ENCODE data around the gene GTF3C4. TPM values are rescaled to one million over a fixed set of nuclear protein-coding genes. Genes with fewer than 3 reads are reported as not detected.

GTF3C4 gene
- total RNA-seq, 1 experiment from 2014 or later: 25.1 TPM

GRCh38 chr9:132732326-132733259 is 62.3 kb downstream of the GTF3C4 start:
- H3K4me3 ChIP-seq (ENCODE audit: low read depth in 2 of 2, low read length in 2 of 2): no peak overlapping the region
- ChIA-PET POLR2A (no interaction called here), CTCF (no interaction called here)
- H3K27me3 ChIP-seq (ENCODE audit: control insufficient read depth, insufficient read depth, low read length): no peaks in the 10 kb centered on the region
- no peaks in the 10 kb centered on the region for H3K36me3 ChIP-seq (ENCODE audit: control insufficient read depth, insufficient read depth, low read length)
- TF ChIP-seq TCF7L2 (IDR thresholded peaks at IDR 0.05; ENCODE audit: low read depth, low read length) (no peak), CTCF (IDR thresholded peaks at IDR 0.05) (no peak), SIN3A (IDR thresholded peaks at IDR 0.05; ENCODE audit: borderline replicate concordance, insufficient read depth, low read depth, low read length) (no peak), REST (IDR thresholded peaks at IDR 0.05; ENCODE audit: insufficient read depth in 1 of 2, low read depth in 2 of 2, low read length in 1 of 2) (no peak), POLR2AphosphoS5 (IDR thresholded peaks at IDR 0.05; ENCODE audit: low read depth, low read length) (no peak)
- H3K9me3 ChIP-seq (ENCODE audit: control insufficient read depth, insufficient read depth, low read depth, low read length): no peaks in the 10 kb centered on the region
- DNase-seq (ENCODE audit: low read depth, low spot score) (no peak), ATAC-seq (no peak)
- intact Hi-C loops (cut with micrococcal nuclease; ENCODE audit: unreplicated experiment): no loop called here
- in situ Hi-C loops (cut with HindIII; ENCODE audit: low pct_unique_long_range_greater_than_20kb, low sequenced_read_pairs): no loop called here
- H3K27ac ChIP-seq (ENCODE audit: low read length): no peak overlapping the region
- no TSS peak for BruUV-seq (replicated peaks)
- no peaks in the 10 kb centered on the region for H3K4me1 ChIP-seq (ENCODE audit: control insufficient read depth, insufficient read depth, low read length)

- intact Hi-C loops (cut with micrococcal nuclease; ENCODE audit: unreplicated experiment): no loop called here
- no peaks in the 10 kb centered on the region for H3K4me1 ChIP-seq (ENCODE audit: control insufficient read depth, insufficient read depth, low read length)
- no peak for TF ChIP-seq TCF7L2 (IDR thresholded peaks at IDR 0.05; ENCODE audit: low read depth, low read length)
- TF ChIP-seq POLR2AphosphoS5 (IDR thresholded peaks at IDR 0.05; ENCODE audit: low read depth, low read length): no peak
- no peak for TF ChIP-seq REST (IDR thresholded peaks at IDR 0.05; ENCODE audit: insufficient read depth in 1 of 2, low read depth in 2 of 2, low read length in 1 of 2)
- no peak for TF ChIP-seq SIN3A (IDR thresholded peaks at IDR 0.05; ENCODE audit: borderline replicate concordance, insufficient read depth, low read depth, low read length)
- TF ChIP-seq CTCF (IDR thresholded peaks at IDR 0.05): no peak
- in situ Hi-C loops (cut with HindIII; ENCODE audit: low pct_unique_long_range_greater_than_20kb, low sequenced_read_pairs): no loop called here
- H3K9me3 ChIP-seq (ENCODE audit: control insufficient read depth, insufficient read depth, low read depth, low read length): no peaks in the 10 kb centered on the region
- POLR2A ChIA-PET: no interaction called here
- no peaks in the 10 kb centered on the region for H3K27me3 ChIP-seq (ENCODE audit: control insufficient read depth, insufficient read depth, low read length)
- no peak overlapping the region for H3K27ac ChIP-seq (ENCODE audit: low read length)
- BruUV-seq (replicated peaks): no TSS peak
- H3K4me3 ChIP-seq (ENCODE audit: low read depth in 2 of 2, low read length in 2 of 2): no peak overlapping the region
- no peaks in the 10 kb centered on the region for H3K36me3 ChIP-seq (ENCODE audit: control insufficient read depth, insufficient read depth, low read length)
- ATAC-seq: no peak
- CTCF ChIA-PET: no interaction called here
- no peak for DNase-seq (ENCODE audit: low read depth, low spot score)
Observed at GRCh38 chr9:132733260-132733815, 63.1 kb downstream of the GTF3C4 start.

Measured in Panc1 (cell line).